Endothelial cell of umbilical vein (primary cell): Measurements from ENCODE around the gene NOTCH1. TPM values are rescaled to one million over a fixed set of nuclear protein-coding genes. Genes with fewer than 3 reads are reported as not detected.

Experiments
- BruUV-seq: library from RNA; stranded (reverse); fragments of 400-500 nt; replicated peaks from 2 replicates; lab custom pipeline; 2021; lab: Mats Ljungman, UMichigan
- CTCF ChIA-PET: fragments of 300-600, 350-600 bp; sonication (Branson Sonifier 250); formaldehyde crosslinking; loops from one replicate; lab custom pipeline; 2021; ENCODE audit warnings: antibody characterized with exemption, inconsistent platforms; lab: Charles Lee
- POLR2A ChIA-PET: fragments of 300-600, 350-600 bp; sonication (Branson Sonifier 250); formaldehyde crosslinking; loops from one replicate; lab custom pipeline; 2021; ENCODE audit warnings: antibody characterized with exemption, inconsistent platforms; lab: Charles Lee
- DNase-seq: peaks from one replicate; pipeline ENCODE4 v3.0.0-alpha.2; 2011; ENCODE audit warnings: low read depth, low spot score
- FAIRE-seq: peaks from 2 replicates; lab custom pipeline; 2011; peaks lifted over from hg19 to GRCh38; lab: Jason Lieb, UNC
- H2AFZ ChIP-seq: 2 replicates; pipeline ENCODE4 v1.6.0; 2012; ENCODE audit warnings: low read depth, low read length, control low read depth, inconsistent platforms
- H3K27ac ChIP-seq: 2 replicates; pipeline ENCODE4 v1.5.1; 2011; ENCODE audit warnings: low read depth, mild to moderate bottlenecking, control low read depth, low read length, moderate library complexity; ENCODE audit not compliant: insufficient read depth
- H3K27me3 ChIP-seq, 2 experiments: 2 replicates each; pipeline versions ENCODE4 v1.6.0 to v1.6.1; 2011; ENCODE audit warnings: low read length in 2 of 2, mixed read lengths in 1 of 2; ENCODE audit not compliant: control insufficient read depth in 2 of 2, insufficient read depth in 2 of 2
- H3K36me3 ChIP-seq, 2 experiments: 2 replicates in 1 of 2; 3 replicates in 1 of 2; pipeline ENCODE4 v1.5.1; 2011; ENCODE audit warnings: low read length in 2 of 2, mild to moderate bottlenecking in 1 of 2, moderate library complexity in 1 of 2; ENCODE audit not compliant: control insufficient read depth in 2 of 2, insufficient read depth in 2 of 2; ENCODE audit errors: extremely low read depth in 1 of 2
- H3K4me1 ChIP-seq: 3 replicates; pipeline ENCODE4 v1.5.1; 2011; ENCODE audit warnings: mild to moderate bottlenecking, low read length; ENCODE audit not compliant: control insufficient read depth, insufficient read depth; ENCODE audit errors: extremely low read depth
- H3K4me2 ChIP-seq: 2 replicates; pipeline ENCODE4 v1.6.1; 2011; ENCODE audit warnings: low read length, control low read depth, mixed read lengths; ENCODE audit not compliant: insufficient read depth
- H3K4me3 ChIP-seq, 3 experiments: fragments of 200-600 bp in 1 of 3; sonication (generic), shearing (Covaris generic) in 1 of 3; replicated peaks in 1 of 3; 2 replicates each; pipeline ENCODE4 v1.5.1; 2011 to 2016; ENCODE audit warnings: control low read depth in 3 of 3, low read length in 3 of 3, mild to moderate bottlenecking in 2 of 3, inconsistent platforms in 1 of 3, low read depth in 1 of 3, moderate library complexity in 1 of 3; ENCODE audit not compliant: insufficient read depth in 1 of 3
- H3K79me2 ChIP-seq: 2 replicates; pipeline ENCODE4 v1.6.0; 2012; ENCODE audit warnings: low read length, inconsistent platforms; ENCODE audit not compliant: control insufficient read depth, insufficient read depth
- H3K9ac ChIP-seq: replicated peaks from 2 replicates; pipeline ENCODE3; 2011; ENCODE audit warnings: low read length, control low read depth; ENCODE audit not compliant: insufficient read depth; ENCODE audit errors: extremely low read depth
- H3K9me1 ChIP-seq: replicated peaks from 3 replicates; pipeline ENCODE4 v1.6.0; 2011; ENCODE audit warnings: mild to moderate bottlenecking, low read length; ENCODE audit not compliant: control insufficient read depth, insufficient read depth; ENCODE audit errors: extremely low read depth
- H3K9me3 ChIP-seq: replicated peaks from 2 replicates; pipeline ENCODE4 v1.5.1; 2012; ENCODE audit warnings: low read length, inconsistent platforms; ENCODE audit not compliant: control insufficient read depth, insufficient read depth
- H4K20me1 ChIP-seq: replicated peaks from 2 replicates; pipeline ENCODE3; 2011; ENCODE audit warnings: mild to moderate bottlenecking, low read length; ENCODE audit not compliant: control insufficient read depth, insufficient read depth; ENCODE audit errors: extremely low read depth
- EZH2 ChIP-seq: IDR thresholded peaks from 2 replicates; pipeline ENCODE4 v1.6.1; 2012; ENCODE audit warnings: borderline replicate concordance, low read depth, mild to moderate bottlenecking, moderate library complexity, low read length, inconsistent platforms; ENCODE audit not compliant: severe bottlenecking
- FOS ChIP-seq: IDR thresholded peaks from 2 replicates; pipeline ENCODE4 v1.6.1; 2011; ENCODE audit warnings: mild to moderate bottlenecking, low read length, moderate library complexity, borderline replicate concordance; ENCODE audit not compliant: insufficient read depth
- GATA2 ChIP-seq: IDR thresholded peaks from 2 replicates; pipeline ENCODE4 v1.7.0; 2011; ENCODE audit warnings: low read depth, mild to moderate bottlenecking, moderate library complexity, mixed read lengths, low read length; ENCODE audit not compliant: insufficient read length, insufficient read depth
- JUN ChIP-seq: IDR thresholded peaks from 2 replicates; pipeline ENCODE4 v1.6.1; 2011; ENCODE audit warnings: borderline replicate concordance, low read depth; ENCODE audit not compliant: insufficient read length, insufficient read depth
- MAX ChIP-seq: IDR thresholded peaks from 2 replicates; pipeline ENCODE4 v1.6.1; 2011; ENCODE audit not compliant: insufficient read depth, insufficient read length
- MYC ChIP-seq: IDR thresholded peaks from one replicate; pipeline ENCODE4 v1.6.1; 2011; ENCODE audit warnings: mild to moderate bottlenecking, low read depth, low read length
- POLR2A ChIP-seq: IDR thresholded peaks from 2 replicates; pipeline ENCODE4 v1.6.1; 2012; ENCODE audit warnings: low read depth, mild to moderate bottlenecking, control low read depth, low read length
- POLR2AphosphoS5 ChIP-seq: IDR thresholded peaks from 2 replicates; pipeline ENCODE4 v1.6.1; 2012; ENCODE audit warnings: low read depth, mild to moderate bottlenecking, control low read depth, low read length, moderate library complexity; ENCODE audit not compliant: insufficient read depth
- dilution Hi-C: fragments of 300-500 bp; cut with MboI; formaldehyde crosslinking; loops from one replicate; pipeline ENCODE4 v1.15.0; 2019; ENCODE audit warnings: low sequenced_read_pairs; ENCODE audit not compliant: extremely low pct_ligation_motif_present
- intact Hi-C: fragments of 100-400 bp; cut with micrococcal nuclease; formaldehyde crosslinking; loops from one replicate; pipeline ENCODE4 v1.10.0; 2022
- polyA plus RNA-seq, 4 experiments: library from polyadenylated mRNA; depleted of rRNA in 3 of 4; stranded (reverse) in 3 of 4; unstranded in 1 of 4; fragments of >200 nt; gene quantifications; 2 replicates each; pipeline versions ENCODE4 v1.2.1 to v1.2.3, GENCODE V29; 2011 to 2012; ENCODE audit warnings: missing spikeins in 1 of 4
- total RNA-seq: library from RNA; stranded (reverse); gene quantifications from 2 replicates; pipeline ENCODE4 v1.2.3, GENCODE V29; 2021
- TF ChIP-seq, protein P1 (sequence below), 2 donors: IDR thresholded peaks; 1 replicate in 1 of 2; 2 replicates in 1 of 2; pipeline ENCODE4 v1.5.1; 2011; ENCODE audit warnings: low read length in 2 of 2, mild to moderate bottlenecking in 2 of 2, moderate library complexity in 2 of 2, control low read depth in 1 of 2, inconsistent platforms in 1 of 2, low read depth in 1 of 2; ENCODE audit not compliant: insufficient read depth in 1 of 2; ENCODE audit errors: extremely low read depth in 1 of 2

The NOTCH1 gene
- total and polyA plus RNA-seq, 2 donors (not counting 3 experiments of a cell fraction or from before 2014, with no cell fraction given) = 31.7 to 153 TPM

DNA sequence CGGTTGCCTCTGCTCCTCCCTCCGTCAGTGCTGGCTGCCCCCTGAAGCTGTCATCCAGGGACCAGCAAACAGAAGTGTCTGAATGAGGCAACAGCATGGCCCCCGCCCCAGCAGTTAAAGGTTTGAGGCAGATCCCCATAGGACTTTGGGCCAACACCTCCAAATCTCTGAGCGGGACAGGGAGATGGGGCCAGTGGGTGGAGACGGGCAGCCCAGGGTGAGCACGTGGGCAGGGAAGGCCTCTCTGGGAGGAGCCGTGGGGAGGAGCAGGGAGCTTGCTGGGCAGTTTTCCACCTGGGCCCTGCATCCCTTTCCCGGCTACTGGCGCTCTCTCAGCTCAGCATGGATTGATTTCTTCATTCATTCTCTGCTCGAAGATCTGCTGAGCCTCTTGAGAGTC lies 39.1 kb upstream of the NOTCH1 start:
- Histone ChIP-seq H3K36me3 (no peaks in the 10 kb centered on the region), H3K9ac (no peak overlapping the region), H3K27me3 (no peaks in the 10 kb centered on the region), H3K9me1 (no peaks in the 10 kb centered on the region), H3K4me2 (no peak overlapping the region), H3K4me1 (peaks cover 14% of the 10 kb centered on the region), H3K9me3 (no peaks in the 10 kb centered on the region), H2AFZ (no peak overlapping the region), H4K20me1 (no peaks in the 10 kb centered on the region), H3K4me3 (no peak overlapping the region), H3K27ac (no peak overlapping the region), H3K79me2 (no peaks in the 10 kb centered on the region)
- FAIRE-seq = no peak
- no TSS peak for BruUV-seq
- intact Hi-C loops = no loop called here
- TF ChIP-seq FOS (no peak), EZH2 (no peak), MYC (no peak), GATA2 (no peak), JUN (no peak), POLR2A (no peak), POLR2AphosphoS5 (no peak), MAX (no peak)
- TF ChIP-seq, protein P1, sequence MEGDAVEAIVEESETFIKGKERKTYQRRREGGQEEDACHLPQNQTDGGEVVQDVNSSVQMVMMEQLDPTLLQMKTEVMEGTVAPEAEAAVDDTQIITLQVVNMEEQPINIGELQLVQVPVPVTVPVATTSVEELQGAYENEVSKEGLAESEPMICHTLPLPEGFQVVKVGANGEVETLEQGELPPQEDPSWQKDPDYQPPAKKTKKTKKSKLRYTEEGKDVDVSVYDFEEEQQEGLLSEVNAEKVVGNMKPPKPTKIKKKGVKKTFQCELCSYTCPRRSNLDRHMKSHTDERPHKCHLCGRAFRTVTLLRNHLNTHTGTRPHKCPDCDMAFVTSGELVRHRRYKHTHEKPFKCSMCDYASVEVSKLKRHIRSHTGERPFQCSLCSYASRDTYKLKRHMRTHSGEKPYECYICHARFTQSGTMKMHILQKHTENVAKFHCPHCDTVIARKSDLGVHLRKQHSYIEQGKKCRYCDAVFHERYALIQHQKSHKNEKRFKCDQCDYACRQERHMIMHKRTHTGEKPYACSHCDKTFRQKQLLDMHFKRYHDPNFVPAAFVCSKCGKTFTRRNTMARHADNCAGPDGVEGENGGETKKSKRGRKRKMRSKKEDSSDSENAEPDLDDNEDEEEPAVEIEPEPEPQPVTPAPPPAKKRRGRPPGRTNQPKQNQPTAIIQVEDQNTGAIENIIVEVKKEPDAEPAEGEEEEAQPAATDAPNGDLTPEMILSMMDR (IDR thresholded peaks at IDR 0.05; ENCODE audit: extremely low read depth in 1 of 2, insufficient read depth in 1 of 2, low read depth in 1 of 2, low read length in 2 of 2) = no peak
- CTCF ChIA-PET = interaction anchor here (1.3 kb wide), 1 partner anchor 20 kb away, joined by 3 read pairs; no protein-coding TSS in a partner anchor
- no peak for DNase-seq
- POLR2A ChIA-PET = interaction anchor here (0.6 kb wide), 1 partner anchor 659 kb away, joined by 3 read pairs; no protein-coding TSS in a partner anchor
- dilution Hi-C loops = no loop called here
